ENCODE data around the gene LAMB3. TPM values are rescaled to one million over a fixed set of nuclear protein-coding genes. Genes with fewer than 3 reads are reported as not detected.

The LAMB3 gene
- total RNA-seq, 1 experiment from 2014 or later = 70.2 TPM

GRCh38 chr1:209567698-209568175, 84.5 kb downstream of the LAMB3 start:
- ATAC-seq = no peak
- Histone ChIP-seq H3K27ac (ENCODE audit: low read depth, low read length) (no peak overlapping the region), H4K20me1 (ENCODE audit: insufficient read depth) (no peaks in the 10 kb centered on the region), H3K9me2 (ENCODE audit: insufficient read depth) (no peaks in the 10 kb centered on the region), H3K36me3 (ENCODE audit: control insufficient read depth in 1 of 2, insufficient read depth in 2 of 2, low read length in 2 of 2) (no peaks in the 10 kb centered on the region), H3K4me2 (ENCODE audit: low read length) (no peak overlapping the region), H3K79me2 (ENCODE audit: insufficient read depth, low read length) (no peaks in the 10 kb centered on the region), H2AFZ (ENCODE audit: low read depth, low read length, poor library complexity, severe bottlenecking) (no peak overlapping the region), H3K9ac (ENCODE audit: low read length) (no peak overlapping the region), H3K4me1 (ENCODE audit: control insufficient read depth in 1 of 2, insufficient read depth in 2 of 2, low read length in 2 of 2) (peaks cover 0 to 6% of the 10 kb centered on the region in 2 experiments; a peak in 1 of 4 replicates), H3K9me3 (ENCODE audit: control insufficient read depth in 1 of 2, insufficient read depth in 1 of 2, low read depth in 1 of 2, low read length in 2 of 2) (no peaks in the 10 kb centered on the region), H3K27me3 (ENCODE audit: insufficient read depth, low read length) (peaks cover 10% of the 10 kb centered on the region; the same call in 1 of the 2 replicates), H3K4me3 (replicated peaks in 1 of 2; ENCODE audit: low read depth in 1 of 2, low read length in 2 of 2) (no peak overlapping the region)
- intact Hi-C loops (cut with micrococcal nuclease) = loop anchor here (2.0 kb wide), 3 partner anchors 59 to 359 kb away; no protein-coding TSS in a partner anchor
- TF ChIP-seq ZNF274 (IDR thresholded peaks at IDR 0.05; ENCODE audit: low read depth, low read length) (no peak), POLR2AphosphoS5 (IDR thresholded peaks at IDR 0.05; ENCODE audit: low read depth, low read length) (no peak), TCF7L2 (IDR thresholded peaks at IDR 0.05; ENCODE audit: borderline replicate concordance, extremely low read depth, insufficient read depth, insufficient read length) (no peak), EZH2 (IDR thresholded peaks at IDR 0.05) (no peak), SRF (IDR thresholded peaks at IDR 0.05; ENCODE audit: low read depth) (no peak), EZH2phosphoT487 (IDR thresholded peaks at IDR 0.05; ENCODE audit: borderline replicate concordance) (no peak), EGR1 (IDR thresholded peaks at IDR 0.05; ENCODE audit: low read depth) (no peak), RAD21 (IDR thresholded peaks at IDR 0.05; ENCODE audit: low read depth) (no peak), FOSL1 (IDR thresholded peaks at IDR 0.05; ENCODE audit: low read depth) (no peak), SIN3A (IDR thresholded peaks at IDR 0.05; ENCODE audit: low read depth) (no peak), POLR2A (IDR thresholded peaks at IDR 0.05; ENCODE audit: borderline replicate concordance, extremely low read depth, insufficient read depth, insufficient read length) (no peak), ELF1 (IDR thresholded peaks at IDR 0.05; ENCODE audit: borderline replicate concordance, low read depth) (no peak), SP1 (IDR thresholded peaks at IDR 0.05; ENCODE audit: low read depth) (no peak)
- no TSS peak for BruUV-seq (replicated peaks)
- RAD21 ChIA-PET (ENCODE audit: low non-redundant PET in 1 of 2, low total read pairs in 2 of 2, uncharacterized antibody in 2 of 2, unreplicated experiment in 2 of 2) = no interaction called here
- DNase-seq (ENCODE audit: low read depth, low spot score) = no peak
- CTCF ChIA-PET = interaction anchor here (2.1 to 2.9 kb wide), 3 partner anchors 8 to 180 kb away, joined by 7 to 22 read pairs (median 7); no protein-coding TSS in a partner anchor
- POLR2A ChIA-PET = no interaction called here
